ENCODE results near the gene HDAC3.

The HDAC3 gene

DNA sequence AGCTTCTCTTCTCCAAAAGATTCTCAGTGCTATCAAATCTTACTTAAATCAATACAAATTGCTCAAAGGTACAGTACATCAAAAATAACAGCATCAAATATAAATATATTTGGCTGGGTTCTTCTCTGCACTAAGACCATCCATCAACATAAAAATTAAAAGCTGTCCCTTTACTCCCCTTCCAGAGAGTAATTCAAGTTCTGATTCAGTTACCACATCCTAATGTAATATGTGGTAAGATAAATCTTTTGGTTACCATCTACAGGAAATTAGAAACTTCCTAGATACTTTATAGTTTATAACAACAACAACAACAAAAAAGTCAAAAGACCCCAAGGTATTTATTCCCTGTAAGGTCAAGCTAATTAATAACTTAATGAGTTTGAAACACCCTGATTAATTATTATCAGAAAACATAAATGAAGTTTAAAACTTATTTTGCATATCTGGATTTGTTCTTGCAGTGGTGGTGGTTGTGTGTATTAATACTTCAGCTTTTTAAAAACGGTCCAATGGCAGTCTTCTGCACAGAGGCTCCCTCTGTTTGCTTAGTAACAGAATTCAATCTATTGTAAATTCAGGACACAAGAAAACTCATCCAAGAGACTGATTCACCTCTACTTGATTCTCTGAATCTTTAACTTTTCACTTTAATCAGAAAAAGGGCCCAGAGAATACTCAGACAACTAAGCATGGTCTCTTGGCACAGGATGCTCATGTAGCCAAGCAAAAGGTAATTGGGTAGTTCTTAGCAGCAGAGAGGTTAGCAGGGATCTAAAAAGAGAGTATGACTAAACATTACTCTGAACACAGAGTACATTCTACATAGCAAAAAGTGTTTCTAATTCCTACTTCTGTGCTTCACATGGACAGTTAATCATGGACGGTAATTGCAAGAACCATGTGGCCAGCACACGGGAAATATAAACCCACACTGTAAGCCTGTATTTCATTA is 38.0 kb downstream of the HDAC3 start:
- no peaks in the 10 kb centered on the region for H3K4me1 ChIP-seq (ENCODE audit: control insufficient read depth, insufficient read depth, low read length)
- TF ChIP-seq MYNN (tag by site-specific recombination; IDR thresholded peaks at IDR 0.05; ENCODE audit: borderline replicate concordance): no peak
- no peak for TF ChIP-seq ZNF133 (tag by site-specific recombination; IDR thresholded peaks at IDR 0.05)
- TF ChIP-seq, protein P1, sequence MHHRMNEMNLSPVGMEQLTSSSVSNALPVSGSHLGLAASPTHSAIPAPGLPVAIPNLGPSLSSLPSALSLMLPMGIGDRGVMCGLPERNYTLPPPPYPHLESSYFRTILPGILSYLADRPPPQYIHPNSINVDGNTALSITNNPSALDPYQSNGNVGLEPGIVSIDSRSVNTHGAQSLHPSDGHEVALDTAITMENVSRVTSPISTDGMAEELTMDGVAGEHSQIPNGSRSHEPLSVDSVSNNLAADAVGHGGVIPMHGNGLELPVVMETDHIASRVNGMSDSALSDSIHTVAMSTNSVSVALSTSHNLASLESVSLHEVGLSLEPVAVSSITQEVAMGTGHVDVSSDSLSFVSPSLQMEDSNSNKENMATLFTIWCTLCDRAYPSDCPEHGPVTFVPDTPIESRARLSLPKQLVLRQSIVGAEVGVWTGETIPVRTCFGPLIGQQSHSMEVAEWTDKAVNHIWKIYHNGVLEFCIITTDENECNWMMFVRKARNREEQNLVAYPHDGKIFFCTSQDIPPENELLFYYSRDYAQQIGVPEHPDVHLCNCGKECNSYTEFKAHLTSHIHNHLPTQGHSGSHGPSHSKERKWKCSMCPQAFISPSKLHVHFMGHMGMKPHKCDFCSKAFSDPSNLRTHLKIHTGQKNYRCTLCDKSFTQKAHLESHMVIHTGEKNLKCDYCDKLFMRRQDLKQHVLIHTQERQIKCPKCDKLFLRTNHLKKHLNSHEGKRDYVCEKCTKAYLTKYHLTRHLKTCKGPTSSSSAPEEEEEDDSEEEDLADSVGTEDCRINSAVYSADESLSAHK (tag by site-specific recombination; IDR thresholded peaks at IDR 0.05): 0 out of 2 replicates have a peak, but pooled peaks have one; percentile 25
- H3K27ac ChIP-seq (ENCODE audit: extremely low read depth, low read depth, low read length): no peak overlapping the region
- CTCF ChIA-PET: interaction anchor here (0.6 to 3.1 kb wide), 7 partner anchors 8 to 203 kb away, joined by 3 to 28 read pairs (median 5); partner anchors contain the start of gene DIAPH1
- no peak overlapping the region for H3K4me3 ChIP-seq (ENCODE audit: low read depth, low read length)
- H3K9me3 ChIP-seq (ENCODE audit: control insufficient read depth, insufficient read depth, low read depth, low read length): no peaks in the 10 kb centered on the region
- POLR2A ChIA-PET: interaction anchor here (1.1 to 2.1 kb wide), 2 partner anchors 20 to 38 kb away, joined by 4 to 7 read pairs; partner anchors contain the start of genes DIAPH1 and RELL2
- peaks cover 0 to 5% of the 10 kb centered on the region in 2 experiments; a peak in 1 of 3 replicates for H3K36me3 ChIP-seq (ENCODE audit: control insufficient read depth in 2 of 2, insufficient read depth in 1 of 2, low read length in 2 of 2)

DNA sequence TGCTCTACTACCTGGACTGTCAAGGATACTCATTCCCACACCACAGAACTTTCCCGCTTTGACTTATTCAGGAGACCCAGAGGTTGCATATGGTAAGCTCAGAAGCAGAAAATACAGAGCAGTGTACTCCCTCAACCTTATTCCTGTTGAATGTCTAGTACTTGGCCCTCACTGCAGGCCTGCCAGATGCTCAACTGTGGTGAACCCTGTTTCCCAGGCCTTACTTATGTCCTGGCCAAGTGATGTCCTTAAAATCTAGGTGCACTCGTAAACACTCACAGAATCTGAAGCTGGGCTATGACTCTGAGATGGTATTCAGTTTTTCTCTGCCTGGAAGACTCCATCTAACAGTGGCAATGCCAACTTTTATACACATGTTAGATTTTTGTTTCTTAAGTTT is 38.8 kb downstream of the HDAC3 start:
- H3K9me3 ChIP-seq (ENCODE audit: control insufficient read depth, insufficient read depth, low read depth, low read length): no peaks in the 10 kb centered on the region
- H3K4me3 ChIP-seq (ENCODE audit: low read depth, low read length): no peak overlapping the region
- ChIA-PET POLR2A (interaction anchor here (1.1 to 2.1 kb wide), 2 partner anchors 21 to 39 kb away, joined by 4 to 7 read pairs; partner anchors contain the start of genes DIAPH1 and RELL2), CTCF (interaction anchor here (0.6 to 3.1 kb wide), 5 partner anchors 20 to 94 kb away, joined by 3 to 28 read pairs (median 5); partner anchors contain the start of gene DIAPH1)
- no peaks in the 10 kb centered on the region for H3K4me1 ChIP-seq (ENCODE audit: control insufficient read depth, insufficient read depth, low read length)
- peaks cover 0 to 5% of the 10 kb centered on the region in 2 experiments; a peak in 1 of 3 replicates for H3K36me3 ChIP-seq (ENCODE audit: control insufficient read depth in 2 of 2, insufficient read depth in 1 of 2, low read length in 2 of 2)
- TF ChIP-seq ZNF701 (tag by site-specific recombination; IDR thresholded peaks at IDR 0.05) (no peak), ZNF670 (tag by site-specific recombination; IDR thresholded peaks at IDR 0.05; ENCODE audit: low read depth) (no peak), ZNF768 (tag by site-specific recombination; IDR thresholded peaks at IDR 0.05) (no peak), ZNF561 (tag by site-specific recombination; IDR thresholded peaks at IDR 0.05; ENCODE audit: borderline replicate concordance) (no peak), ZNF146 (tag by site-specific recombination; IDR thresholded peaks at IDR 0.05) (no peak), ZNF585B (tag by site-specific recombination; IDR thresholded peaks at IDR 0.05) (no peak)
- TF ChIP-seq, protein P1 (tag by site-specific recombination; IDR thresholded peaks at IDR 0.05): no peak
- TF ChIP-seq, protein P2, sequence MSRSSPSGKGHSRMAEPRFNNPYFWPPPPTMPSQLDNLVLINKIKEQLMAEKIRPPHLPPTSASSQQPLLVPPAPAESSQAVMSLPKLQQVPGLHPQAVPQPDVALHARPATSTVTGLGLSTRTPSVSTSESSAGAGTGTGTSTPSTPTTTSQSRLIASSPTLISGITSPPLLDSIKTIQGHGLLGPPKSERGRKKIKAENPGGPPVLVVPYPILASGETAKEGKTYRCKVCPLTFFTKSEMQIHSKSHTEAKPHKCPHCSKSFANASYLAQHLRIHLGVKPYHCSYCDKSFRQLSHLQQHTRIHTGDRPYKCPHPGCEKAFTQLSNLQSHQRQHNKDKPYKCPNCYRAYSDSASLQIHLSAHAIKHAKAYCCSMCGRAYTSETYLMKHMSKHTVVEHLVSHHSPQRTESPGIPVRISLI (tag by site-specific recombination; IDR thresholded peaks at IDR 0.05): no peak
- TF ChIP-seq, protein P3, sequence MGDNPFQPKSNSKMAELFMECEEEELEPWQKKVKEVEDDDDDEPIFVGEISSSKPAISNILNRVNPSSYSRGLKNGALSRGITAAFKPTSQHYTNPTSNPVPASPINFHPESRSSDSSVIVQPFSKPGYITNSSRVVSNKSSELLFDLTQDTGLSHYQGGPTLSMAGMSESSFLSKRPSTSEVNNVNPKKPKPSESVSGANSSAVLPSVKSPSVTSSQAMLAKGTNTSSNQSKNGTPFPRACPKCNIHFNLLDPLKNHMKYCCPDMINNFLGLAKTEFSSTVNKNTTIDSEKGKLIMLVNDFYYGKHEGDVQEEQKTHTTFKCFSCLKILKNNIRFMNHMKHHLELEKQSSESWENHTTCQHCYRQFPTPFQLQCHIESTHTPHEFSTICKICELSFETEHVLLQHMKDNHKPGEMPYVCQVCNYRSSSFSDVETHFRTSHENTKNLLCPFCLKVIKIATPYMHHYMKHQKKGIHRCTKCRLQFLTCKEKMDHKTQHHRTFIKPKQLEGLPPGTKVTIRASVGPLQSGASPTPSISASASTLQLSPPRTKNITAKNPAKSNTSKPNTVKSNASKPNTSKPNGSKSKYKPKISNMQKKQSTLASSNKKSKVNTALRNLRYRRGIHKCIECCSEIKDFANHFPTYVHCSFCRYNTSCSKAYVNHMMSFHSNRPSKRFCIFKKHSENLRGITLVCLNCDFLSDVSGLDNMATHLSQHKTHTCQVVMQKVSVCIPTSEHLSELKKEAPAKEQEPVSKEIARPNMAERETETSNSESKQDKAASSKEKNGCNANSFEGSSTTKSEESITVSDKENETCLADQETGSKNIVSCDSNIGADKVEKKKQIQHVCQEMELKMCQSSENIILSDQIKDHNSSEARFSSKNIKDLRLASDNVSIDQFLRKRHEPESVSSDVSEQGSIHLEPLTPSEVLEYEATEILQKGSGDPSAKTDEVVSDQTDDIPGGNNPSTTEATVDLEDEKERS (tag by site-specific recombination; IDR thresholded peaks at IDR 0.05): no peak
- TF ChIP-seq, protein P4, sequence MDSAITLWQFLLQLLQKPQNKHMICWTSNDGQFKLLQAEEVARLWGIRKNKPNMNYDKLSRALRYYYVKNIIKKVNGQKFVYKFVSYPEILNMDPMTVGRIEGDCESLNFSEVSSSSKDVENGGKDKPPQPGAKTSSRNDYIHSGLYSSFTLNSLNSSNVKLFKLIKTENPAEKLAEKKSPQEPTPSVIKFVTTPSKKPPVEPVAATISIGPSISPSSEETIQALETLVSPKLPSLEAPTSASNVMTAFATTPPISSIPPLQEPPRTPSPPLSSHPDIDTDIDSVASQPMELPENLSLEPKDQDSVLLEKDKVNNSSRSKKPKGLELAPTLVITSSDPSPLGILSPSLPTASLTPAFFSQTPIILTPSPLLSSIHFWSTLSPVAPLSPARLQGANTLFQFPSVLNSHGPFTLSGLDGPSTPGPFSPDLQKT (IDR thresholded peaks at IDR 0.05; ENCODE audit: borderline replicate concordance, low read depth, low read length): no peak
- no peak overlapping the region for H3K27ac ChIP-seq (ENCODE audit: extremely low read depth, low read depth, low read length)

Data from HEK293 (cell line).